NT2/D1 (cell line): ENCODE measurements around the gene ISM2.

ENCODE experiments used
- DNase-seq: peaks from one replicate; pipeline ENCODE4 v3.0.0-alpha.2; 2011; ENCODE audit warnings: low read depth, low spot score
- H3K27me3 ChIP-seq: 2 replicates; pipeline ENCODE4 v1.6.0; 2011; ENCODE audit warnings: mild to moderate bottlenecking; ENCODE audit not compliant: insufficient read length, insufficient read depth
- H3K36me3 ChIP-seq: 2 replicates; pipeline ENCODE4 v1.6.1; 2011; ENCODE audit warnings: mild to moderate bottlenecking, low read length, mixed read lengths; ENCODE audit not compliant: insufficient read depth, insufficient read length
- H3K4me1 ChIP-seq: 2 replicates; pipeline ENCODE4 v1.5.1; 2011; ENCODE audit not compliant: insufficient read depth, insufficient read length
- H3K4me3 ChIP-seq: 2 replicates; pipeline ENCODE4 v1.5.1; 2011; ENCODE audit warnings: low read depth; ENCODE audit not compliant: insufficient read length
- H3K9ac ChIP-seq: 2 replicates; pipeline ENCODE4 v1.6.0; 2011; ENCODE audit warnings: low read depth; ENCODE audit not compliant: insufficient read length
- H3K9me3 ChIP-seq: 2 replicates; pipeline ENCODE4 v1.5.1; 2011; ENCODE audit warnings: mild to moderate bottlenecking, low read length; ENCODE audit not compliant: insufficient read depth
- SUZ12 ChIP-seq: IDR thresholded peaks from 2 replicates; pipeline ENCODE4 v1.6.1; 2011; ENCODE audit not compliant: insufficient read length, insufficient read depth; ENCODE audit errors: extremely low read depth
- YY1 ChIP-seq: IDR thresholded peaks from 2 replicates; pipeline ENCODE4 v1.6.1; 2011; ENCODE audit not compliant: insufficient read length, insufficient read depth
- ZNF274 ChIP-seq: IDR thresholded peaks from 2 replicates; pipeline ENCODE4 v1.6.1; 2011; ENCODE audit warnings: mild to moderate bottlenecking, low read depth, low read length

Gene ISM2

DNA sequence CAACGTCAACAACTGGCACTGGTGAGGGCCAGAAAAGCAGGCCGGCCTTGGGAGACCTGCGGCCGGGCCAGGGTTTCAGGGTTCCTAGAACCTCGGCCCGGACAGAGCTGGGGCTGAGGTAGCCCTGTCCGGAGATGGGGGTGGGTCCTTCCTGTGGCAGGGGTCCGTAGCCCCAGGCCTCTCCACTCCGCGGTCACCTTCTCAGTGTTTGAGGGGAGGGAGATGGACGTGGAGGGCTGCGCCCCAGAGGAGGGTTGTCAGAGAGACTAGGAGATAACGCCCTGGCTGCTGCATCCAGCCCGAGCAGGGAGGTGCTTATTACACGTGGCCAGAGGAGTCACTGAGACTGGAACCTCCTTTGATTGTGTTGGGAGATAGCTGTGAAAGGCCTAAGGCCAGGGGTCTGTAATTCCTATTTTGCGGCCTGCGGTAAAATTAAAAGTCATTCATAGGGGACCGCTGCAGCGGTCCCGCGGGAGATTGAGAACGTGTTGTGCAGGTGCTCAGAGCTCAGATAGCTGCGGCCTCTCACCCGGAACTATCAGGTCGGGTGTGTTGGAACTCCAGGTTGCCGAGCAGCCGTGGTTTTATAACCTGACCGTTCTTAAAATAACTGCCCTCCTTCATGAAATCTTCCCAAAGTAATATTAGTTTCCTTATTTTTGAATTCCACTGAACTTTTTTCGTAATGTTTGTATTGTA, 40.2 kb downstream of the ISM2 start:
- Histone ChIP-seq H3K27me3 (no peaks in the 10 kb centered on the region), H3K9ac (peak overlapping the region; percentile 98), H3K4me1 (no peaks in the 10 kb centered on the region), H3K36me3 (peaks cover 41% of the 10 kb centered on the region), H3K9me3 (no peaks in the 10 kb centered on the region), H3K4me3 (peak overlapping the region; percentile 95)
- TF ChIP-seq YY1, result no peak
- no peak for TF ChIP-seq ZNF274
- no peak for TF ChIP-seq SUZ12
- DNase-seq, result peak; percentile 3

DNA sequence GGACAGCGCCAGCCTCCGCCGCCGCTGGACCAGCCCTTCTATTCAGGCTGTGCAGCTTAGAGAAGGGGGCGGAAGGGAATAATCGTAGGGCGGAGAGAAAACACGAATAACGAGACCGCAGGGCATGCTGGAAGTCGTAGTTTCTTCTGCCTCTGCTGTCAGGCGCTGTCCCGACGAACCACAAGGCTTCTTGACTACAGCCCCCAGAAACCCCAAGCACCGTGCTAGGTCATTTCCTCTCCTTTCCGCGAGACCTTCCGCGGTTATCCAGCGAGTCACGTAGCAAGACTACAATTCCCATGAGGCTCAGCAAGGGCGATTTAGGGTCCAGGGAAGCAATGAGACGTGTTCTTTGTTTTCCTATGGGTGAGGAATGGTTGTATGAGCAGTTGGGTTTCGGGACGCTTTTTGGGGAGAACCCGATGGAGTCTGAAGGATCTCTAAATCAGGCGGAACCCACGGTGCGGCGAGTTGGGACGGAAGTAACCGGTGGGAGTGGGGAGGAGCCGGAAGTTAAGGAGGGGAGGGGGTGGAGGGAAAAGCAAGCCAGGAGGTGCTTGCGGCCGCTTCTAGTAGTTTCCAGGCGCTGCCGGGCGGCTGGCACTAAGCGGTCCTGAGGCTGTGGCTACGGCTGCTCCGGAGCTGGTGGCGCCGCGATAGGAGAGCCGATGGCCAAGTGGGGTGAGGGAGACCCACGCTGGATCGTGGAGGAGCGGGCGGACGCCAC, 40.9 kb downstream of the ISM2 start, which contains the start of the genes AHSA1 and VIPAS39:
TSS of gene AHSA1 (plus strand) at position 572 of the 727 bp plus-strand sequence. CDS start at position 669, 97 bp downstream.
TSS of gene VIPAS39 (minus strand) at position 80 of the 727 bp plus-strand sequence. CDS start 3,499 bp downstream, outside the sequence.
- no peak for TF ChIP-seq YY1
- TF ChIP-seq SUZ12, result no peak
- TF ChIP-seq ZNF274, result no peak
- Histone ChIP-seq H3K4me1 (no peaks in the 10 kb centered on the region), H3K9me3 (no peaks in the 10 kb centered on the region), H3K4me3 (peak within 1 kb of the TSS; percentile 95), H3K27me3 (no peaks in the 10 kb centered on the region), H3K36me3 (peaks cover 43% of the 10 kb centered on the region), H3K9ac (peak within 1 kb of the TSS; percentile 98)
- peak; percentile 94 for DNase-seq

DNA sequence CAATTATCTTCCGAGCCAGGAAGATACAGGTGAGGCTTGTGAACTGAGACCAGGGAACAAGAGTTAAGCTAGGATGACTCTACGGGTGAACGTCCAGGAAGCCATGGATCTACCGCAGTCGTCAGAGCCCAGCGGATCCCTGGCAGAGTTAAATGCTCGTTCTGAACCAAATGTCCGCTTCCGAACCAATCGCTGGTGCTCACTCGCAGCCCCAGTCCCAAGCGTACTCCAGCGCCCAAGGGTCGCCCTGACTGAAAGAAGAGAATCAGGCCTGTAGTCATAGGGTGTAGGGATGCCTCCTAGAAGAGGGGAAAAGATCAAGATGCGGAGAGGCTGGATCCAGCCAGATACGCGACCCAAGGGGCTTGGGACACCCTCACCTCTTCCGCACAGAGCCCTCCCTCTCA, 41.5 kb downstream of the ISM2 start:
- Histone ChIP-seq H3K4me1 (no peaks in the 10 kb centered on the region), H3K9ac (peak overlapping the region; percentile 87), H3K27me3 (no peaks in the 10 kb centered on the region), H3K4me3 (peak overlapping the region; percentile 95), H3K9me3 (no peaks in the 10 kb centered on the region), H3K36me3 (peaks cover 37% of the 10 kb centered on the region)
- peak; percentile 3 for DNase-seq
- TF ChIP-seq YY1 (no peak), SUZ12 (no peak), ZNF274 (no peak)

DNA sequence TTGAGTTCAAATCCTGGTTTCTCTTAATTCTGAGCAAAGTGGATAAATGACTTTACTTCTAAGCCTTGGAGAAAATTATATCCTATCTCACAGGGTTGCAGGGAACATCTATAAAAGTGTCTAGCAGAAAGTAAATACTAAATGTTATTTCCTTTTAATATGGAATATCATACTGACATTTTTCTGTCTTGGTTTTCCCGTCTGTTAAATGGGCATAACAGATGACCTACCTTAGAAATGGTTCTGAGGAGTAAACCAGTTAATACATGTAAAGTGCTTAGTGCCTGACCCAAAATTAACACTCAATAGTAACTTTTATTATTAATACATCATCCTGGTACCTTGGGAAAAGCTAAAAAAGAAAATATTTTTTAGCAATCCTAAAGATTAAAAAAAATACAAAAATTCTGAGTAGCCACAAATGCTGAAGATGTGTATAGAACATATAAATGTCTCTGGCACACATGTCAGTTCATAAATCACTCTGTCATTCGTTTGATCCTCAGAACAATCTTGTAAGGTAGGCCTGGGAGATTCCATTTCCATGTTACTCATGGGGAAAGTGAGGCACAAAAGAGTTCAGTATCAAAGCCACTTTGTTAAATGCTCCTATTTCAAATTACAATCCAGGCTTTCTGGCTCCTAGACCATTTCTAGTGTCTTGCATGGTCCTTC, 42.5 kb downstream of the ISM2 start:
- TF ChIP-seq YY1, result no peak
- TF ChIP-seq SUZ12, result no peak
- no peak for TF ChIP-seq ZNF274
- Histone ChIP-seq H3K9me3 (no peaks in the 10 kb centered on the region), H3K4me1 (no peaks in the 10 kb centered on the region), H3K27me3 (no peaks in the 10 kb centered on the region), H3K9ac (no peak overlapping the region), H3K4me3 (no peak overlapping the region), H3K36me3 (peaks cover 34% of the 10 kb centered on the region)
- no peak for DNase-seq

DNA sequence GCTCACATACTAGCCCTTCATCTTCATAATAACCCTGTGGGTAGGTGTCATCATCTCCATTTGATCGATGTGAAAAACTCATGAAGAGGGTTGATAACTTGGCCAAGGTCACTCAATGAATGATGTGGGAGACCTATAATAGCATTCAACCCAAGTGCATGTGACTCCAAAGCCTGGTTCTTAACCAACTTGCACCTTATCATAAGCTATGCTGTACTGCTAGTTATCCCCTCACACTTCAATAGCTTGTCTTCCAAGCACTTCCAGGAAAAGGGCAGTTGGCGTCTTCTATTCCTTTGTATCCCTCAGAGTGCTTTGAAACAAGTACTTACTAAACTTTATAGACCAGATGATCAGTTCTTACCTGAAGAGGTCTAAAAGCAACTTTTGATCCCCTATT, 56.4 kb downstream of the ISM2 start:
- Histone ChIP-seq H3K9me3 (no peaks in the 10 kb centered on the region), H3K4me1 (no peaks in the 10 kb centered on the region), H3K4me3 (no peak overlapping the region), H3K36me3 (peaks cover 38% of the 10 kb centered on the region), H3K9ac (no peak overlapping the region), H3K27me3 (no peaks in the 10 kb centered on the region)
- no peak for DNase-seq
- TF ChIP-seq SUZ12 (no peak), ZNF274 (no peak), YY1 (no peak)

DNA sequence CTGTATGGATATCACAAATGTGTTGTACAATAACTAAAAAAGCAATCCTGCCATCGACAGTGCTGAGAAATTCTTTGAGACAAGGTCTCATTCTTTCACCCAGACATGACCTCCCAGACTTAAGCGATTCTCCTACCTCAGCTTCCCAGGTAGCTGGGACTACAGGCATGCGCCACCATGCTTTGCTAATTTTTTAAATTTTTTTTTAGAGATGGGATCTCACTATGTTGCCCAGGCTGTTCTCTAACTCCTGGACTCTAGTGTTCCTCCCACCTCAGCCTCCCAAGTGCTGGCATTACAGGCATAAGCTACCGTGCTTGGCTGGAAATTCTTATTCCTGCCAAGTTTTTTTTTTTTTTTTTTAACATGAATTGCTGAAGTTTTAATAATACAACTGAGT, 58.8 kb downstream of the ISM2 start:
- no peak overlapping the region for H3K9ac ChIP-seq
- DNase-seq, result no peak
- H3K4me1 ChIP-seq, result no peaks in the 10 kb centered on the region
- no peak for TF ChIP-seq SUZ12
- no peak for TF ChIP-seq YY1
- no peak for TF ChIP-seq ZNF274
- no peaks in the 10 kb centered on the region for H3K9me3 ChIP-seq
- H3K36me3 ChIP-seq, result peaks cover 45% of the 10 kb centered on the region
- H3K27me3 ChIP-seq, result no peaks in the 10 kb centered on the region
- no peak overlapping the region for H3K4me3 ChIP-seq

DNA sequence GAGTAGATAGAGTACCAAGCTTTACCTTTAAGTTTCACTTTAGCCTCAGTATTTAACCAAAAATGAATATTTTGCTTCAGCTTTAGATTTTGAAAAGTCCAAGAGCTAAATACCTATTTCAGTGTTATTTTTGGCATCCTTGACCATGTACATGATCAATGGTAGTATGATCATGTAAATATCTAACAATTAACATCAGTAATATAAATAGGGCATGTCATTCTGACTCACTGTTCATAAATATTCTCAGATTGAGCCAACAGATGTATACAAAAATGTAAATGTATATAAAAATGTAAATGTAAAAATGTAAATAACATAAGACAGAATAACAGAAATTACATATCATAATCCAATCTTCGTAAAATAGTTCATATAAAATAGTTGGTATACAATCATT, 60.0 kb downstream of the ISM2 start:
- Histone ChIP-seq H3K36me3 (peaks cover 47% of the 10 kb centered on the region), H3K4me3 (no peak overlapping the region), H3K4me1 (no peaks in the 10 kb centered on the region), H3K27me3 (no peaks in the 10 kb centered on the region), H3K9me3 (no peaks in the 10 kb centered on the region), H3K9ac (no peak overlapping the region)
- TF ChIP-seq ZNF274 (no peak), YY1 (no peak), SUZ12 (no peak)
- no peak for DNase-seq
